Measurements from ENCODE around the gene FIGLA. TPM values are rescaled to one million over a fixed set of nuclear protein-coding genes. Genes with fewer than 3 reads are reported as not detected.

FIGLA gene, protein sequence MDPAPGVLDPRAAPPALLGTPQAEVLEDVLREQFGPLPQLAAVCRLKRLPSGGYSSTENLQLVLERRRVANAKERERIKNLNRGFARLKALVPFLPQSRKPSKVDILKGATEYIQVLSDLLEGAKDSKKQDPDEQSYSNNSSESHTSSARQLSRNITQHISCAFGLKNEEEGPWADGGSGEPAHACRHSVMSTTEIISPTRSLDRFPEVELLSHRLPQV
- total RNA-seq (2014; rRNA removed; shearing (Covaris generic)) (not detected in 2 replicates), polyA plus RNA-seq (2016; fragmentation: Nextera tagmentation; extraction: Ambion mirVana) (not detected in 2 replicates)
- long read RNA-seq = 0 reads

DNA sequence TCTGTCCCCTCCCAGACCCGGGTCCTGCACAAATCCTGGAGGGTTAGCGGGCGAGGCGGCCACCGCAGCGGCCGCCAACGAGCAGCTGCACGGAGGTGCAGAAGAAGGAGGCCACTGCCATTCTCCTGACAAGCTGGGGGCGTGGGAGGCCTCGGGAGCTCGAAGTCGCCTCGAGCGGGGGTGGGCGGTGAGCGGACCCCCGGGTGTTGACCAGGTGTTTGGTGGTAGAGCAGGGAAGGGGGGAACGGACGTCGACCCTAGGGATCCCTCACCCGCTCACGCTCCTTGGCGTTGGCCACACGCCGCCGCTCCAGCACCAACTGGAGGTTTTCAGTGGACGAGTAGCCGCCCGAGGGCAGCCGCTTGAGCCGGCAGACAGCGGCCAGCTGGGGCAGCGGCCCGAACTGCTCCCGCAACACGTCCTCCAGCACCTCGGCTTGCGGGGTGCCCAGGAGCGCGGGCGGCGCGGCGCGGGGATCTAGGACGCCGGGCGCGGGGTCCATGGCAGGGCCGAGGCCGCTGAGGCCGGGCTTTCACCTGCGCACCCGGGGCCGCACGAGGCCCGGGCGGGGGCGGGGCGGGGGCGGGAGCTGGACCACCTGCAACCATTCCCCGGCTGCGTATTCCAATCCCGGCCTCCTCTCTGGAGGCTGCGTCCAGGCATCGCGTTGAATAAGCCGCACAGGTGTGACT, at the start of gene FIGLA:
TSS of gene FIGLA (minus strand) at position 508 of the 693 bp plus-strand sequence. CDS start at position 503, 5 bp downstream.
- H3K27me3 Mint-ChIP-seq (ENCODE audit: insufficient read depth, low read depth, poor library complexity) = peaks cover 56% of the 10 kb centered on the region
- no peaks in the 10 kb centered on the region for H3K9me2 ChIP-seq (ENCODE audit: insufficient read depth)
- H3F3A ChIP-seq (replicated peaks; ENCODE audit: low read depth) = peaks cover 6% of the 10 kb centered on the region; the same call in 1 of the 2 replicates
- H3K27ac Mint-ChIP-seq = no peak within 1 kb of the TSS
- no peak within 1 kb of the TSS for H3K27ac ChIP-seq (ENCODE audit: low read depth)
- DNase-seq (ENCODE audit: low spot score) (peak; percentile 73), ATAC-seq (peak; percentile 72)
- peaks cover 6% of the 10 kb centered on the region for H3K4me1 Mint-ChIP-seq
- H2AFZ ChIP-seq = peak within 1 kb of the TSS; percentile 95
- 0 out of 2 replicates have a peak, but pooled peaks cover 3% of the 10 kb centered on the region for H3K4me1 ChIP-seq (ENCODE audit: insufficient read depth)
- peak within 1 kb of the TSS; percentile 56 for H3K4me3 ChIP-seq
- peaks cover 96% of the 10 kb centered on the region for H3K27me3 ChIP-seq (ENCODE audit: insufficient read depth)
- TF ChIP-seq EZH2phosphoT487 (IDR thresholded peaks at IDR 0.05; ENCODE audit: unreplicated experiment) (peak; percentile 40), STAT1 (IDR thresholded peaks at IDR 0.05; ENCODE audit: unreplicated experiment) (no peak), ZNF331 (CRISPR knock-in tag; IDR thresholded peaks at IDR 0.05; ENCODE audit: low read depth) (no peak), NANOG (IDR thresholded peaks at IDR 0.05; ENCODE audit: borderline replicate concordance) (no peak)
- TF ChIP-seq, protein P1, sequence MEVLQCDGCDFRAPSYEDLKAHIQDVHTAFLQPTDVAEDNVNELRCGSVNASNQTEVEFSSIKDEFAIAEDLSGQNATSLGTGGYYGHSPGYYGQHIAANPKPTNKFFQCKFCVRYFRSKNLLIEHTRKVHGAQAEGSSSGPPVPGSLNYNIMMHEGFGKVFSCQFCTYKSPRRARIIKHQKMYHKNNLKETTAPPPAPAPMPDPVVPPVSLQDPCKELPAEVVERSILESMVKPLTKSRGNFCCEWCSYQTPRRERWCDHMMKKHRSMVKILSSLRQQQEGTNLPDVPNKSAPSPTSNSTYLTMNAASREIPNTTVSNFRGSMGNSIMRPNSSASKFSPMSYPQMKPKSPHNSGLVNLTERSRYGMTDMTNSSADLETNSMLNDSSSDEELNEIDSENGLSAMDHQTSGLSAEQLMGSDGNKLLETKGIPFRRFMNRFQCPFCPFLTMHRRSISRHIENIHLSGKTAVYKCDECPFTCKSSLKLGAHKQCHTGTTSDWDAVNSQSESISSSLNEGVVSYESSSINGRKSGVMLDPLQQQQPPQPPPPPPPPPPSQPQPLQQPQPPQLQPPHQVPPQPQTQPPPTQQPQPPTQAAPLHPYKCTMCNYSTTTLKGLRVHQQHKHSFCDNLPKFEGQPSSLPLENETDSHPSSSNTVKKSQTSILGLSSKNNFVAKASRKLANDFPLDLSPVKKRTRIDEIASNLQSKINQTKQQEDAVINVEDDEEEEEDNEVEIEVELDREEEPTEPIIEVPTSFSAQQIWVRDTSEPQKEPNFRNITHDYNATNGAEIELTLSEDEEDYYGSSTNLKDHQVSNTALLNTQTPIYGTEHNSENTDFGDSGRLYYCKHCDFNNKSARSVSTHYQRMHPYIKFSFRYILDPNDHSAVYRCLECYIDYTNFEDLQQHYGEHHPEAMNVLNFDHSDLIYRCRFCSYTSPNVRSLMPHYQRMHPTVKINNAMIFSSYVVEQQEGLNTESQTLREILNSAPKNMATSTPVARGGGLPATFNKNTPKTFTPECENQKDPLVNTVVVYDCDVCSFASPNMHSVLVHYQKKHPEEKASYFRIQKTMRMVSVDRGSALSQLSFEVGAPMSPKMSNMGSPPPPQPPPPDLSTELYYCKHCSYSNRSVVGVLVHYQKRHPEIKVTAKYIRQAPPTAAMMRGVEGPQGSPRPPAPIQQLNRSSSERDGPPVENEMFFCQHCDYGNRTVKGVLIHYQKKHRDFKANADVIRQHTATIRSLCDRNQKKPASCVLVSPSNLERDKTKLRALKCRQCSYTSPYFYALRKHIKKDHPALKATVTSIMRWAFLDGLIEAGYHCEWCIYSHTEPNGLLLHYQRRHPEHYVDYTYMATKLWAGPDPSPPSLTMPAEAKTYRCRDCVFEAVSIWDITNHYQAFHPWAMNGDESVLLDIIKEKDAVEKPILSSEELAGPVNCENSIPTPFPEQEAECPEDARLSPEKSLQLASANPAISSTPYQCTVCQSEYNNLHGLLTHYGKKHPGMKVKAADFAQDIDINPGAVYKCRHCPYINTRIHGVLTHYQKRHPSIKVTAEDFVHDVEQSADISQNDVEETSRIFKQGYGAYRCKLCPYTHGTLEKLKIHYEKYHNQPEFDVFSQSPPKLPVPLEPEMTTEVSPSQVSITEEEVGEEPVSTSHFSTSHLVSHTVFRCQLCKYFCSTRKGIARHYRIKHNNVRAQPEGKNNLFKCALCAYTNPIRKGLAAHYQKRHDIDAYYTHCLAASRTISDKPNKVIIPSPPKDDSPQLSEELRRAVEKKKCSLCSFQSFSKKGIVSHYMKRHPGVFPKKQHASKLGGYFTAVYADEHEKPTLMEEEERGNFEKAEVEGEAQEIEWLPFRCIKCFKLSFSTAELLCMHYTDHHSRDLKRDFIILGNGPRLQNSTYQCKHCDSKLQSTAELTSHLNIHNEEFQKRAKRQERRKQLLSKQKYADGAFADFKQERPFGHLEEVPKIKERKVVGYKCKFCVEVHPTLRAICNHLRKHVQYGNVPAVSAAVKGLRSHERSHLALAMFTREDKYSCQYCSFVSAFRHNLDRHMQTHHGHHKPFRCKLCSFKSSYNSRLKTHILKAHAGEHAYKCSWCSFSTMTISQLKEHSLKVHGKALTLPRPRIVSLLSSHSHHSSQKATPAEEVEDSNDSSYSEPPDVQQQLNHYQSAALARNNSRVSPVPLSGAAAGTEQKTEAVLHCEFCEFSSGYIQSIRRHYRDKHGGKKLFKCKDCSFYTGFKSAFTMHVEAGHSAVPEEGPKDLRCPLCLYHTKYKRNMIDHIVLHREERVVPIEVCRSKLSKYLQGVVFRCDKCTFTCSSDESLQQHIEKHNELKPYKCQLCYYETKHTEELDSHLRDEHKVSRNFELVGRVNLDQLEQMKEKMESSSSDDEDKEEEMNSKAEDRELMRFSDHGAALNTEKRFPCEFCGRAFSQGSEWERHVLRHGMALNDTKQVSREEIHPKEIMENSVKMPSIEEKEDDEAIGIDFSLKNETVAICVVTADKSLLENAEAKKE (CRISPR knock-in tag; IDR thresholded peaks at IDR 0.05) = no peak
- no peaks in the 10 kb centered on the region; the same call in 2 of the 3 replicates for H3K36me3 Mint-ChIP-seq (ENCODE audit: low read depth)
- H3K79me2 ChIP-seq (replicated peaks; ENCODE audit: insufficient read depth) = no peaks in the 10 kb centered on the region
- H3K4me3 Mint-ChIP-seq = peak within 1 kb of the TSS; percentile 70
- peaks cover 3% of the 10 kb centered on the region; the same call in 1 of the 2 replicates for H4K20me1 ChIP-seq (replicated peaks; ENCODE audit: insufficient read depth)
- H3K9me3 Mint-ChIP-seq = no peaks in the 10 kb centered on the region
- peak within 1 kb of the TSS; percentile 87 for H3K4me2 ChIP-seq
- no peaks in the 10 kb centered on the region for H3K36me3 ChIP-seq (ENCODE audit: insufficient read depth)

Data from GM23338 (cell line).